MM.1S (cell line): ENCODE results near the gene EXTL1.

Source experiments
- EZH2 ChIP-seq: fragments of 300-600 bp; sonication (generic); optimal IDR thresholded peaks from 2 replicates; pipeline ENCODE3; 2017; ENCODE audit warnings: low read depth, mild to moderate bottlenecking, antibody characterized with exemption, low read length, mixed read lengths
- TF ChIP-seq, protein P1 (sequence below): fragments of 300-600 bp; sonication (generic); IDR thresholded peaks from 2 replicates; pipeline ENCODE4 v1.5.1; 2016; ENCODE audit warnings: antibody characterized with exemption, low read length, mixed read lengths

- TF ChIP-seq, protein P1, sequence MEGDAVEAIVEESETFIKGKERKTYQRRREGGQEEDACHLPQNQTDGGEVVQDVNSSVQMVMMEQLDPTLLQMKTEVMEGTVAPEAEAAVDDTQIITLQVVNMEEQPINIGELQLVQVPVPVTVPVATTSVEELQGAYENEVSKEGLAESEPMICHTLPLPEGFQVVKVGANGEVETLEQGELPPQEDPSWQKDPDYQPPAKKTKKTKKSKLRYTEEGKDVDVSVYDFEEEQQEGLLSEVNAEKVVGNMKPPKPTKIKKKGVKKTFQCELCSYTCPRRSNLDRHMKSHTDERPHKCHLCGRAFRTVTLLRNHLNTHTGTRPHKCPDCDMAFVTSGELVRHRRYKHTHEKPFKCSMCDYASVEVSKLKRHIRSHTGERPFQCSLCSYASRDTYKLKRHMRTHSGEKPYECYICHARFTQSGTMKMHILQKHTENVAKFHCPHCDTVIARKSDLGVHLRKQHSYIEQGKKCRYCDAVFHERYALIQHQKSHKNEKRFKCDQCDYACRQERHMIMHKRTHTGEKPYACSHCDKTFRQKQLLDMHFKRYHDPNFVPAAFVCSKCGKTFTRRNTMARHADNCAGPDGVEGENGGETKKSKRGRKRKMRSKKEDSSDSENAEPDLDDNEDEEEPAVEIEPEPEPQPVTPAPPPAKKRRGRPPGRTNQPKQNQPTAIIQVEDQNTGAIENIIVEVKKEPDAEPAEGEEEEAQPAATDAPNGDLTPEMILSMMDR: no peak
- no peak for TF ChIP-seq EZH2
These were observed 14.9 kb upstream of the EXTL1 start for GRCh38 chr1:26006710-26007109.
